OCI-LY1 (cell line): ENCODE measurements around the gene TBC1D9B.

Source experiments
- H2AFZ ChIP-seq: fragments of 200-600 bp; sonication (generic), shearing (Covaris generic); 2 replicates; pipeline ENCODE4 v1.6.0; 2014; ENCODE audit warnings: antibody characterized with exemption, mild to moderate bottlenecking, low read length
- H3F3A ChIP-seq: fragments of 200-600 bp; sonication (generic), shearing (Covaris generic); 2 replicates; pipeline ENCODE4 v1.6.0; 2014; ENCODE audit warnings: mild to moderate bottlenecking, antibody characterized with exemption, low read length, moderate library complexity; ENCODE audit not compliant: insufficient read depth
- H3K27ac ChIP-seq: fragments of 200-600 bp; sonication (generic); 2 replicates; pipeline ENCODE4 v1.5.1; 2014; ENCODE audit warnings: low read length, mixed run types, mild to moderate bottlenecking, low read depth; ENCODE audit not compliant: poor library complexity, severe bottlenecking
- H3K27me3 ChIP-seq: fragments of 200-600 bp; sonication (generic); 2 replicates; pipeline ENCODE4 v1.6.0; 2014; ENCODE audit warnings: antibody characterized with exemption, mild to moderate bottlenecking, low read length, moderate library complexity; ENCODE audit not compliant: insufficient read depth
- H3K36me3 ChIP-seq: fragments of 200-600 bp; sonication (generic); 2 replicates; pipeline ENCODE4 v1.6.1; 2014; ENCODE audit warnings: mild to moderate bottlenecking, antibody characterized with exemption, low read length, moderate library complexity, mixed read lengths; ENCODE audit not compliant: insufficient read depth
- H3K4me1 ChIP-seq: fragments of 200-600 bp; sonication (generic); 2 replicates; pipeline ENCODE4 v1.5.1; 2014; ENCODE audit warnings: mild to moderate bottlenecking, low read length, moderate library complexity; ENCODE audit not compliant: insufficient read depth, severe bottlenecking
- H3K4me2 ChIP-seq: fragments of 200-600 bp; sonication (generic), shearing (Covaris generic); 2 replicates; pipeline ENCODE4 v1.6.1; 2014; ENCODE audit warnings: low read length
- H3K4me3 ChIP-seq: fragments of 200-600 bp; sonication (generic); 2 replicates; pipeline ENCODE4 v1.5.1; 2014; ENCODE audit warnings: low read length, low read depth, mild to moderate bottlenecking, mixed read lengths; ENCODE audit not compliant: poor library complexity, severe bottlenecking
- H3K79me2 ChIP-seq: fragments of 200-600 bp; shearing (Covaris generic); 2 replicates; pipeline ENCODE4 v1.6.1; 2016; ENCODE audit warnings: mixed run types, low read length, mixed read lengths; ENCODE audit not compliant: insufficient read depth
- H3K9ac ChIP-seq: fragments of 200-600 bp; sonication (generic), shearing (Covaris generic); 2 replicates; pipeline ENCODE4 v1.6.1; 2014; ENCODE audit warnings: mild to moderate bottlenecking, low read length, mixed read lengths
- H3K9me2 ChIP-seq: fragments of 200-600 bp; sonication (generic), shearing (Covaris generic); 2 replicates; pipeline ENCODE4 v1.6.1; 2014; ENCODE audit warnings: low read depth, mild to moderate bottlenecking, low read length, mixed read lengths
- H3K9me3 ChIP-seq: fragments of 200-600 bp; shearing (Covaris generic); 2 replicates; pipeline ENCODE4 v1.6.1; 2014; ENCODE audit warnings: low read length, mixed read lengths
- H4K20me1 ChIP-seq: fragments of 200-600 bp; sonication (generic), shearing (Covaris generic); 2 replicates; pipeline ENCODE4 v1.6.0; 2016; ENCODE audit warnings: mild to moderate bottlenecking, low read length; ENCODE audit not compliant: insufficient read depth
- CTCF ChIP-seq: fragments of 200-600 bp; sonication (generic), shearing (Covaris generic); IDR thresholded peaks from 2 replicates; pipeline ENCODE4 v1.5.1; 2017; ENCODE audit warnings: mild to moderate bottlenecking, antibody characterized with exemption, low read length, moderate library complexity, mixed read lengths
- EZH2 ChIP-seq: fragments of 200-600 bp; sonication (generic), shearing (Covaris generic); IDR thresholded peaks from 2 replicates; pipeline ENCODE4 v1.8.0; 2017; ENCODE audit warnings: borderline replicate concordance, mixed run types, mild to moderate bottlenecking, antibody characterized with exemption, low read length, moderate library complexity, mixed read lengths

Gene TBC1D9B

DNA sequence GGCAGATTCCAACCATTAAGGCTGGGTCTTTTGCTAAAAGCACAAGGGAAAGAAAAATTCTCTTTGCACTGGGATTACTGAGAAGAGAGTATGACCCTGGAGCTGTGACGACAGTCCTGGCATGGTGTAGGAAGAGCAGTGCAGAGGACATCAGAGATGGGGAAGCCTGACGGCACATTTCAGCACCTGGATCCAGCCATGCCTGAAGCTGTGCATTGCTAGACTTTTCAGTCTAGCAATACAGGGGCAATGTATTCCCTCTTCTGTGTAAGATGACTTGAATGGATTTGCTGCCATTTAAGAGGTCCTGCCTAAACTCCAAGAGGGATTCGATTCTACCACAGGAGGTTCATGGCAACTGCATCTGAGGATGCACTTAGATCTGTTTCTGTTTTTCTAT, 36.7 kb downstream of the TBC1D9B start:
- H3K36me3 ChIP-seq: peaks cover 50% of the 10 kb centered on the region; the same call in 1 of the 2 replicates
- H3K27ac ChIP-seq: no peak overlapping the region
- no peaks in the 10 kb centered on the region for H3K9me2 ChIP-seq
- no peaks in the 10 kb centered on the region for H3K27me3 ChIP-seq
- no peaks in the 10 kb centered on the region for H3K9me3 ChIP-seq
- no peaks in the 10 kb centered on the region; the same call in 1 of the 2 replicates for H3F3A ChIP-seq
- H4K20me1 ChIP-seq: no peaks in the 10 kb centered on the region
- no peak overlapping the region for H3K9ac ChIP-seq
- TF ChIP-seq EZH2 (no peak), CTCF (no peak)
- no peak overlapping the region for H2AFZ ChIP-seq
- no peak overlapping the region for H3K4me3 ChIP-seq
- H3K4me2 ChIP-seq: no peak overlapping the region
- H3K79me2 ChIP-seq: no peaks in the 10 kb centered on the region
- H3K4me1 ChIP-seq: peaks cover 9% of the 10 kb centered on the region

DNA sequence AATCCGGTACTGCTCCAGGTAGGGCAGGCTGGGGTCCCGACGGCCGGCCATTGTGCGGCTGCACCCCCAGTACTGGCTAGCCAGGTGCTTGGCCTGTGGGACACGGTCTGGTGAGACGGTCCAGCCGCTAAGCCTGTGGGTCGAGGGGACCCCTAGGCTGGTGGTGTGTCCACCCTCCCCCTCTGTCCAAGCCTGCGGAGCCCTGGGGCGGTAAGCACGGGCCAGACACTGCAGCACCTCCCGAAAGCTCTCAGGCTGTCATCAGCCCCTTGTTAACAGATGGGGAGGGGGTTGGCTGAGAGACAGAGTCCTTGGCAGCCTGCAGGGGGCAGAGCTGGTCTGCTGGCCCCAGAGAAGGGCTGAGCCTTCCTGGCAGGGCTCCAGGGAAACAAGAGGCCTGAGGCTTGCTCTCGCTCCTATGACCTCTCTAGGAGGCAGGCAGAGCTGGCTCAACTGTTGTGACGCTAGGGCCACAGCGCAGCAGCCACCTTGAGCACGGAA, 37.2 kb downstream of the TBC1D9B start:
- Histone ChIP-seq H3K36me3 (peaks cover 48% of the 10 kb centered on the region), H3K27me3 (no peaks in the 10 kb centered on the region), H2AFZ (no peak overlapping the region), H4K20me1 (no peaks in the 10 kb centered on the region), H3K9me2 (no peaks in the 10 kb centered on the region), H3K4me3 (no peak overlapping the region), H3K79me2 (no peaks in the 10 kb centered on the region), H3K4me1 (peaks cover 9% of the 10 kb centered on the region), H3K9ac (no peak overlapping the region), H3K27ac (no peak overlapping the region), H3F3A (no peaks in the 10 kb centered on the region; the same call in 1 of the 2 replicates), H3K4me2 (no peak overlapping the region), H3K9me3 (no peaks in the 10 kb centered on the region)
- TF ChIP-seq EZH2: no peak
- TF ChIP-seq CTCF: peak; percentile 46; the same call in 1 of the 2 replicates

DNA sequence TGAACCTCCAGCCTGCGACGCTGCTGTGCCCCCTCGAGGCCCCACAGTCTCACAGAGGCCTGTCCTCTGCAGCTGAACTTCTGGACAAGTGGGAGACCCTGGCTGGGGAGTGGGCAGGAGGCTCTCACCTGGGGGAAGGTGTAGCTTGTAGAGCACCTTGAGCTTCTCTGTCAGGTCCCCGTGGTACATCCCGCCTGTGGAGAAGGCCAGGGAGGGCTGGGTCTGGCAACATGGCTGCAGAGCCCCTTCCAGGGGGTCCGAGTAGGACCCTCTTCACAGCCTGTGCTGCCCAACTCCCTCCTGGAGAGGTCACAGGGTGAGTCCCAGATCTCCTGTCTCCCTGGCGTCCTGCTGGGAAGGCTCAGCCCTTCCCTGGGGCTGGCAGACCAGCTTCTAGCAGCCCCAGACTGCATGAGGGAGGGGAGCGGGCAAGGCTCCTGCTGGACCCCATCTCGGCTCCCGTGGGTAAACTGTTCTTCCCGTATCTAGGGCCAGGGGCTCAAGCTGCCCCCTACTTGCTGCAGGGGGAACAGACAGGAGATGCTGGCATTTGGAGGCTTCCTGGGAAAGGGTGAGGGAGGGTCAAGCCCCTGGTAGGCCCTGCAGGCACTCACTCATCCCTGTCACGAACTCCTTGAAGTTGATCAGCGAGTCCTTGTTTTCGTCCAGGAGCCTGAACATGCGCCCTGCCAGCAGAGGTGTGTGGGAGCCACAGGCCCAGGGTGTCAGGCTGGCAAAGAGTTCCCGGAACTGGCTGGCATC, 37.9 kb downstream of the TBC1D9B start:
- H3K27ac ChIP-seq: no peak overlapping the region
- H3K9me2 ChIP-seq: no peaks in the 10 kb centered on the region
- no peak overlapping the region for H3K4me2 ChIP-seq
- no peaks in the 10 kb centered on the region for H4K20me1 ChIP-seq
- H3K4me1 ChIP-seq: peaks cover 9% of the 10 kb centered on the region
- no peak overlapping the region for H2AFZ ChIP-seq
- H3K4me3 ChIP-seq: no peak overlapping the region
- no peaks in the 10 kb centered on the region; the same call in 1 of the 2 replicates for H3F3A ChIP-seq
- no peaks in the 10 kb centered on the region for H3K79me2 ChIP-seq
- H3K9me3 ChIP-seq: no peaks in the 10 kb centered on the region
- H3K36me3 ChIP-seq: peaks cover 48% of the 10 kb centered on the region
- no peaks in the 10 kb centered on the region for H3K27me3 ChIP-seq
- TF ChIP-seq CTCF: no peak
- TF ChIP-seq EZH2: no peak
- no peak overlapping the region for H3K9ac ChIP-seq
